Glomerular visceral epithelial cell (primary cell): ENCODE measurements around the gene POLR2C.

Experiments
- DNase-seq: peaks from one replicate; pipeline ENCODE4 v3.0.0-alpha.2; 2016; ENCODE audit errors: extremely low spot score

Gene POLR2C

GRCh38 chr16:57447186-57447962 lies 15.1 kb upstream of the POLR2C start, which contains the start of the genes CIAPIN1 and COQ9:
Gene CIAPIN1 (minus strand): TSS chr16:57447385. CDS start chr16:57440928, 6,457 bp downstream.
Gene COQ9 (plus strand): TSS chr16:57447479. CDS start chr16:57447506, 27 bp downstream.
- peak; percentile 89 for DNase-seq

- DNase-seq: no peak
Measured at GRCh38 chr16:57452021-57452420, 10.5 kb upstream of the POLR2C start.

- no peak for DNase-seq
Measured at GRCh38 chr16:57462978-57463362, 491 bp downstream of the POLR2C start.

- no peak for DNase-seq
Measured at GRCh38 chr16:57464523-57464922, 2.0 kb downstream of the POLR2C start.

- no peak for DNase-seq
Measured at GRCh38 chr16:57468346-57468745, 5.9 kb downstream of the POLR2C start.

- DNase-seq: no peak
Measured at GRCh38 chr16:57469046-57469445, 6.6 kb downstream of the POLR2C start.

GRCh38 chr16:57469917-57470470 lies 7.5 kb downstream of the POLR2C start:
- no peak for DNase-seq

GRCh38 chr16:57470711-57471110 lies 8.2 kb downstream of the POLR2C start:
- DNase-seq: no peak

- no peak for DNase-seq
Measured at GRCh38 chr16:57471209-57471608, 8.7 kb downstream of the POLR2C start.

- no peak for DNase-seq
Measured at GRCh38 chr16:57471852-57472664, 9.6 kb downstream of the POLR2C start.

GRCh38 chr16:57472665-57473060 lies 10.2 kb downstream of the POLR2C start:
- no peak for DNase-seq

- no peak for DNase-seq
Measured at GRCh38 chr16:57473176-57473840, 10.8 kb downstream of the POLR2C start.

GRCh38 chr16:57473906-57474305 lies 11.4 kb downstream of the POLR2C start:
- DNase-seq: no peak

- DNase-seq: no peak
Measured at GRCh38 chr16:57474671-57475661, 12.5 kb downstream of the POLR2C start.

- no peak for DNase-seq
Measured at GRCh38 chr16:57475711-57476339, 13.3 kb downstream of the POLR2C start.

GRCh38 chr16:57476546-57477410 lies 14.3 kb downstream of the POLR2C start:
- no peak for DNase-seq

GRCh38 chr16:57477531-57478202 lies 15.2 kb downstream of the POLR2C start:
- DNase-seq: no peak

- no peak for DNase-seq
Measured at GRCh38 chr16:57478396-57479204, 16.1 kb downstream of the POLR2C start.
